GM12864 (cell line): ENCODE data around the gene GCDH.
"Not testable (repeated sequence)": the region's sequence is repeated elsewhere in the genome, so short reads cannot be mapped to it uniquely, and the experiment has no call there.

Source experiments
- DNase-seq: peaks from one replicate; pipeline ENCODE4 v3.0.0-alpha.2; 2011; ENCODE audit warnings: low read depth
- H3K4me3 ChIP-seq: 2 replicates; pipeline ENCODE4 v1.5.1; 2011; ENCODE audit warnings: mild to moderate bottlenecking, low read depth, low read length, control low read depth
- CTCF ChIP-seq: IDR thresholded peaks from 2 replicates; pipeline ENCODE4 v1.5.1; 2011; ENCODE audit warnings: low read depth, mild to moderate bottlenecking, moderate library complexity, low read length, control low read depth, inconsistent platforms; ENCODE audit errors: missing control alignments

The GCDH gene

GRCh38 chr19:12890787-12891552, at the start of gene GCDH:
TSS of gene GCDH (plus strand) at chr19:12891160. CDS start at chr19:12891305, 145 bp downstream.
- H3K4me3 ChIP-seq: peak within 1 kb of the TSS; percentile 77
- TF ChIP-seq CTCF: no peak
- peak; percentile 97 for DNase-seq

GRCh38 chr19:12842511-12842910, 48.4 kb upstream of the GCDH start:
- H3K4me3 ChIP-seq: no peak overlapping the region
- no peak for TF ChIP-seq CTCF
- DNase-seq: no peak

GRCh38 chr19:12843328-12843727, 47.6 kb upstream of the GCDH start:
- H3K4me3 ChIP-seq: no peak overlapping the region
- no peak for DNase-seq
- TF ChIP-seq CTCF: no peak

- H3K4me3 ChIP-seq: no peak overlapping the region
- TF ChIP-seq CTCF: no peak
- no peak for DNase-seq
These were observed 46.8 kb upstream of the GCDH start for GRCh38 chr19:12843999-12844732.

- DNase-seq, H3K4me3 ChIP-seq: not testable (repeated sequence)
These were observed 44.3 kb upstream of the GCDH start for GRCh38 chr19:12846613-12847012.

- TF ChIP-seq CTCF: peak; percentile 97
- no peak for DNase-seq
- H3K4me3 ChIP-seq: no peak overlapping the region
These were observed 43.5 kb upstream of the GCDH start for GRCh38 chr19:12847159-12848139.

- no peak for TF ChIP-seq CTCF
- DNase-seq: no peak
- H3K4me3 ChIP-seq: no peak overlapping the region
These were observed 34.3 kb upstream of the GCDH start for GRCh38 chr19:12856653-12857052.
